GM12878 (cell line): ENCODE data around the gene MYCBP. TPM values are rescaled to one million over a fixed set of nuclear protein-coding genes. Genes with fewer than 3 reads are reported as not detected.

Experiments used
- ATAC-seq: fragments of 200-7000 bp; cut with Tn5 transposase; 3 replicates; pipeline ENCODE4 v1.9.1; 2020; ENCODE audit warnings: mild to moderate bottlenecking, moderate library complexity
- BruUV-seq: library from RNA; stranded (reverse); fragments of 400-500 nt; replicated peaks from 2 replicates; lab custom pipeline; 2021; lab: Mats Ljungman, UMichigan
- CTCF ChIA-PET: fragments of 300-600 bp; sonication (Branson Sonifier 250); formaldehyde crosslinking; extraction: SDS; loops from one replicate; lab custom pipeline; 2021; ENCODE audit warnings: inconsistent platforms; lab: Yijun Ruan, JAX
- POLR2A ChIA-PET: fragments of 350-600 bp; formaldehyde crosslinking; extraction: SDS; loops from one replicate; lab custom pipeline; 2021; ENCODE audit warnings: inconsistent platforms; lab: Charles Lee
- RAD21 ChIA-PET: fragments of 300-600 bp; sonication (Branson Sonifier 250); formaldehyde crosslinking; loops from one replicate; lab custom pipeline; 2023; ENCODE audit warnings: antibody characterized with exemption; ENCODE audit not compliant: unreplicated experiment; lab: Charles Lee
- SMC1A ChIA-PET: fragments of 300-600 bp; sonication (Branson Sonifier 250); formaldehyde crosslinking; loops from one replicate; lab custom pipeline; 2023; ENCODE audit not compliant: unreplicated experiment, uncharacterized antibody; lab: Charles Lee
- DNase-seq: peaks from one replicate; pipeline ENCODE4 v3.0.0-alpha.2; 2011; ENCODE audit warnings: low read depth, low spot score
- FAIRE-seq: peaks from 3 replicates; lab custom pipeline; 2011; peaks lifted over from hg19 to GRCh38; lab: Jason Lieb, UNC
- H2AFZ ChIP-seq: 2 replicates; pipeline ENCODE4 v1.6.0; 2011; ENCODE audit warnings: low read depth, low read length, control low read depth; ENCODE audit not compliant: control insufficient read depth
- H3K27ac ChIP-seq: 2 replicates; pipeline ENCODE4 v1.5.1; 2011; ENCODE audit warnings: control low read depth; ENCODE audit not compliant: control insufficient read depth, insufficient read depth
- H3K27me3 ChIP-seq, 2 experiments: replicated peaks in 1 of 2; 2 replicates each; pipeline versions ENCODE4 v1.6.0 to v1.6.1; 2011; ENCODE audit warnings: low read length in 1 of 2; ENCODE audit not compliant: control insufficient read depth in 2 of 2, insufficient read depth in 2 of 2
- H3K36me3 ChIP-seq, 2 experiments: 2 replicates each; pipeline ENCODE4 v1.5.1; 2011; ENCODE audit warnings: low read length in 1 of 2; ENCODE audit not compliant: control insufficient read depth in 2 of 2, insufficient read depth in 2 of 2
- H3K4me1 ChIP-seq: 2 replicates; pipeline ENCODE4 v1.6.1; 2011; ENCODE audit warnings: mild to moderate bottlenecking, low read length, moderate library complexity, mixed read lengths; ENCODE audit not compliant: control insufficient read depth, insufficient read depth
- H3K4me2 ChIP-seq: 2 replicates; pipeline ENCODE4 v1.6.0; 2011; ENCODE audit warnings: control low read depth; ENCODE audit not compliant: control insufficient read depth, insufficient read depth
- H3K4me3 ChIP-seq: fragments of 200-600 bp; sonication (generic); 2 replicates; pipeline ENCODE4 v1.5.1; 2016
- H3K79me2 ChIP-seq: 2 replicates; pipeline ENCODE4 v1.6.0; 2011; ENCODE audit warnings: low read length; ENCODE audit not compliant: control insufficient read depth, insufficient read depth
- H3K9ac ChIP-seq: 2 replicates; pipeline ENCODE4 v1.8.0; 2011; ENCODE audit warnings: low read length, control low read depth, mixed read lengths; ENCODE audit not compliant: control insufficient read depth, insufficient read depth
- H3K9me3 ChIP-seq: replicated peaks from 3 replicates; pipeline ENCODE4 v1.5.1; 2011; ENCODE audit warnings: mild to moderate bottlenecking, low read length; ENCODE audit not compliant: control insufficient read depth, insufficient read depth
- H4K20me1 ChIP-seq: 2 replicates; pipeline ENCODE4 v1.6.0; 2011; ENCODE audit not compliant: control insufficient read depth, insufficient read depth
- ATF7 ChIP-seq: fragments of 450-650 bp; IDR thresholded peaks from 2 replicates; pipeline ENCODE4 v1.6.1; 2016; ENCODE audit warnings: low read depth, mild to moderate bottlenecking
- BCL11A ChIP-seq: IDR thresholded peaks from 2 replicates; pipeline ENCODE4 v1.6.1; 2011; ENCODE audit warnings: low read depth, low read length
- BRCA1 ChIP-seq: IDR thresholded peaks from 2 replicates; pipeline ENCODE4 v1.6.1; 2011; ENCODE audit warnings: low read depth, low read length, improper control_type of control experiment
- CBX3 ChIP-seq: fragments of 200-600 bp; sonication (generic); IDR thresholded peaks from 2 replicates; pipeline ENCODE4 v1.6.1; 2016; ENCODE audit warnings: low read depth, borderline replicate concordance
- DPF2 ChIP-seq: fragments of 450-650 bp; IDR thresholded peaks from 2 replicates; pipeline ENCODE4 v1.6.1; 2017; ENCODE audit warnings: mild to moderate bottlenecking
- EZH2 ChIP-seq: IDR thresholded peaks from 2 replicates; pipeline ENCODE4 v1.6.1; 2012; ENCODE audit warnings: low read depth, mild to moderate bottlenecking, control low read depth, inconsistent platforms, low read length, borderline replicate concordance; ENCODE audit not compliant: control insufficient read depth
- GABPA ChIP-seq: IDR thresholded peaks from 2 replicates; pipeline ENCODE4 v1.6.1; 2014; ENCODE audit warnings: antibody characterized with exemption, low read depth, mild to moderate bottlenecking, inconsistent platforms
- HDGF ChIP-seq: fragments of 450-650 bp; IDR thresholded peaks from 2 replicates; pipeline ENCODE4 v1.6.1; 2016; ENCODE audit warnings: antibody characterized with exemption
- IKZF2 ChIP-seq, 2 experiments: fragments of 450-650 bp; IDR thresholded peaks; 2 replicates each; pipeline ENCODE4 v1.6.1; 2017; ENCODE audit warnings: mild to moderate bottlenecking in 2 of 2, moderate library complexity in 2 of 2
- JUND ChIP-seq: IDR thresholded peaks from 2 replicates; pipeline ENCODE4 v1.6.1; 2012; ENCODE audit warnings: low read depth, mild to moderate bottlenecking, low read length, improper control_type of control experiment, moderate library complexity
- LARP7 ChIP-seq: fragments of 450-650 bp; IDR thresholded peaks from 2 replicates; pipeline ENCODE4 v1.6.1; 2017; ENCODE audit warnings: mild to moderate bottlenecking
- MEF2B ChIP-seq: fragments of 450-650 bp; IDR thresholded peaks from 2 replicates; pipeline ENCODE4 v1.6.1; 2018; ENCODE audit warnings: mild to moderate bottlenecking, moderate library complexity; ENCODE audit not compliant: partially characterized antibody, poor library complexity, severe bottlenecking
- NFIC ChIP-seq: IDR thresholded peaks from 2 replicates; pipeline ENCODE4 v1.6.1; 2012; ENCODE audit warnings: low read depth, mild to moderate bottlenecking, inconsistent platforms, low read length, moderate library complexity
- NR2F1 ChIP-seq: fragments of 450-650 bp; conservative IDR thresholded peaks from 2 replicates; pipeline ENCODE4 v1.6.1; 2017; ENCODE audit warnings: mild to moderate bottlenecking
- PAX5 ChIP-seq: IDR thresholded peaks from 2 replicates; pipeline ENCODE4 v1.6.1; 2011; ENCODE audit warnings: low read depth, low read length, borderline replicate concordance
- POU2F2 ChIP-seq: IDR thresholded peaks from 3 replicates; pipeline ENCODE4 v1.6.1; 2011; ENCODE audit warnings: low read depth, mild to moderate bottlenecking, low read length, borderline replicate concordance
- RAD51 ChIP-seq: fragments of 450-650 bp; IDR thresholded peaks from 2 replicates; pipeline ENCODE4 v1.6.1; 2016; ENCODE audit warnings: moderate library complexity, mild to moderate bottlenecking, inconsistent platforms
- USF1 ChIP-seq: IDR thresholded peaks from 2 replicates; pipeline ENCODE4 v1.6.1; 2011; ENCODE audit warnings: borderline replicate concordance, low read depth, mild to moderate bottlenecking, moderate library complexity, mixed read lengths, low read length; ENCODE audit not compliant: insufficient read depth; ENCODE audit errors: extremely low read length
- ZBTB40 ChIP-seq: fragments of 450-650 bp; IDR thresholded peaks from 2 replicates; pipeline ENCODE4 v1.6.1; 2016; ENCODE audit warnings: mild to moderate bottlenecking, moderate library complexity, borderline replicate concordance
- ZNF24 ChIP-seq: fragments of 450-650 bp; IDR thresholded peaks from 2 replicates; pipeline ENCODE4 v1.6.1; 2017; ENCODE audit warnings: antibody characterized with exemption, mild to moderate bottlenecking
- WGBS: methylation state at CpG from one replicate; pipeline ENCODE4 v1.1.6; 2016; ENCODE audit warnings: low lambda C conversion rate; ENCODE audit not compliant: insufficient replicate concordance, insufficient coverage; ENCODE audit errors: missing lambda C conversion rate; 5-methylcytosine and 5-hydroxymethylcytosine counted together
- in situ Hi-C: fragments of 300-500 bp; cut with MboI; formaldehyde crosslinking; loops from 9 replicates; pipeline ENCODE4 v1.14.3; 2018; ENCODE audit warnings: mixed read lengths
- intact Hi-C: fragments of 100-400 bp; cut with micrococcal nuclease; formaldehyde crosslinking; loops from one replicate; pipeline ENCODE4 v1.14.2; 2022; ENCODE audit not compliant: unreplicated experiment
- polyA plus RNA-seq, 11 experiments: library from polyadenylated mRNA; depleted of rRNA in 4 of 11; unstranded in 6 of 11; stranded (reverse) in 5 of 11; fragments of >200 nt; fragmentation: Nextera tagmentation in 4 of 11; fragmentation: Illumina TruSeq in 1 of 11; extraction: Ambion mirVana in 4 of 11; extraction: Trizol in 1 of 11; gene quantifications; 1 replicate in 1 of 11; 2 replicates in 10 of 11; pipeline versions ENCODE4 v1.2.1 to v1.2.3, GENCODE V29; 2011 to 2016; ENCODE audit warnings: inconsistent platforms in 2 of 11, missing spikeins in 2 of 11, low read depth in 1 of 11
- total RNA-seq, 4 experiments: library from RNA; depleted of rRNA in 3 of 4; stranded (reverse); fragments of >200 nt in 3 of 4; fragmentation: Illumina TruSeq in 1 of 4; extraction: Trizol in 1 of 4; gene quantifications; 2 replicates each; pipeline versions ENCODE4 v1.2.1 to v1.2.3, GENCODE V29; 2013 to 2021

Gene MYCBP
- total and polyA plus RNA-seq, 10 of the 15 experiments (the other 5 are each of a cell fraction or from before 2014, with no cell fraction given) = 26.1 to 210 (median 43.1) TPM

DNA sequence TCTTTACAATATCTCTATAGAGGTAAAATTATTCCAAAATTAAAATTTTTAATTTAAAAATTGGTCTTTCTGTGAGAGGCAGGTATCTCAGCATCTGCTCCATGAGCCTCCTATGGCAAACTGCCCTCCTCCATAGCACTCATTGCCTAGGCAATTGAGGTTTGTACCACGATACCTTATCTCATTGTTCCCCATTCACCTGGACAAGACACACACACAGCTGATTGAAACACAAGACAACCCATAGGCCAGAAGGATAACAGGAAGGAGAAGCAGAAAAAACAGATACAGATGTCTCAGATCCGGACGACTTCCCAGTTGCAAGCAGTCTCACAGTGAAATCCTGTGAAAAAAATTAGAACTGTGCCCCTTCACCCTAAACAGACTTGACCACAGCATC lies 44.2 kb upstream of the MYCBP start (continued):
- TF ChIP-seq ATF7 (no peak), ZNF24 (no peak)

- ChIA-PET RAD21 (no interaction called here), SMC1A (interaction anchor here (0.6 to 2.1 kb wide), 2 partner anchors 17 to 157 kb away, joined by 3 to 4 read pairs; no protein-coding TSS in a partner anchor), POLR2A (interaction anchor here (0.6 kb wide), 1 partner anchor 1144 kb away, joined by 3 read pairs; no protein-coding TSS in a partner anchor), CTCF (interaction anchor here (1.7 kb wide), 1 partner anchor 14 kb away, joined by 4 read pairs; no protein-coding TSS in a partner anchor)
- no peak for TF ChIP-seq IKZF2 (IDR thresholded peaks at IDR 0.05)
- TF ChIP-seq USF1 = no peak
- TF ChIP-seq EZH2 = no peak
- TF ChIP-seq PAX5 = no peak
- TF ChIP-seq DPF2 = no peak
- TF ChIP-seq GABPA = no peak
- no peak for TF ChIP-seq ZBTB40
- no peak for TF ChIP-seq HDGF
- no peak for TF ChIP-seq NR2F1
- TF ChIP-seq RAD51 = no peak
- TF ChIP-seq NFIC = no peak
- TF ChIP-seq BRCA1 = no peak
- TF ChIP-seq CBX3 = no peak
- TF ChIP-seq ATF7 = no peak
- no peak for TF ChIP-seq BCL11A
- no peak for TF ChIP-seq LARP7
- no peak for TF ChIP-seq JUND
- no peak for TF ChIP-seq MEF2B
- no peak for TF ChIP-seq POU2F2
- whole genome bisulfite sequencing = 33% methylated on average over 3 of the region's 3 CpGs
- no peak for DNase-seq
- intact Hi-C loops (no loop called here), in situ Hi-C loops (no loop called here)
- Histone ChIP-seq H3K4me1 (no peaks in the 10 kb centered on the region), H3K36me3 (no peaks in the 10 kb centered on the region), H3K27me3 (no peaks in the 10 kb centered on the region), H2AFZ (no peak overlapping the region), H3K4me2 (no peak overlapping the region), H3K9me3 (no peaks in the 10 kb centered on the region), H4K20me1 (no peaks in the 10 kb centered on the region), H3K79me2 (no peaks in the 10 kb centered on the region), H3K9ac (no peak overlapping the region), H3K27ac (no peak overlapping the region), H3K4me3 (no peak overlapping the region)
- ATAC-seq = no peak
- no peak for FAIRE-seq
- BruUV-seq = no TSS peak
Measured at GRCh38 chr1:38915352-38915948, 42.3 kb upstream of the MYCBP start.
